Measurements from ENCODE around the gene TNP2. TPM values are rescaled to one million over a fixed set of nuclear protein-coding genes. Genes with fewer than 3 reads are reported as not detected.

TNP2 gene
- total and polyA plus RNA-seq, 9 of the 15 experiments (the other 6 are each of a cell fraction or from before 2014, with no cell fraction given) = not detected

DNA sequence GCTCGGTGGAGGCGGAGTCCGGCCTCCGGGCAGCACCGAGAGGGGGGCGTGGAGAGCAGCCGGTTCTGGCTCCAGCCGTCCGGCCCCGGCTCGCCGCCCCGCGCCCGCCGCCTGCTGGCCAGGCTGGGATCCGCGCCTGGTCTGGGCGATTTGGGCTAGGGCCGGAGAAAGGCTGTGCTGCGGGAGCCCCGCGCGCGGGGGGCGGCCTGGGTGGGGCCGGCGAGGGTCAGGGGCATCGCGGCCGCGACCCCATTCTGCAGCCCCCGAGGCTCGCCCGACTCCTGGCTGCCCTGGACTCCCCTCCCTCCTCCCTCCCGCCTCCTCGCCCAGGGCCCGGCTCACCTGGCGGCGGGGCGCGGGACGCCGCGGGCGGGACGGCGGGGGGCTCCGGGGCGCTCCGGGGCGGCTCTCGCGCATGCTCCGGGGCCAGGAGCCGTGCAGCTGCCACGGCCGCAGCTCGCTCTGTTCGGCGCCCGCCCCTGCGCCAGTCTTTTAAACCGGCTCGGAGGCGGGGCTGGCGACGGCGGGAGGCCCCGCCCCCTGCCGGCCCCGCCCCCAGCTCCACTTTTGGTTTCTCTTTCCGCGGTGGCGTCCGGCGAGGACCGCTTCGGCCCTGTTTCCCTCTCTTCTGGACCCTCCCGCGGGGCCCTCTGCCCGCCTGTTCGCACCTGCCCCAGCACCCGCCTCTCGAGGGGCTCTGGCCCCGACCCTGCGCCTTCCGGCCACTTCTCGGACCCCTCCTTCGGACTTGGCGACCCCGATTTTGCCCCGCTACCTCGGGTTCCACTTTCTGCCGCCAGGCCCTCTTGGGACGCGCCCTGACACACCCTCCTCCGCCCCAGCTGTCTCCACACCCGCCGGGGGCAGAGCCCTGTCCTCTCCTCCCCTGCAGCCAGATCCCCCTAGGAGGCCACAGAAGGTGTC, 13.1 kb downstream of the TNP2 start, which contains the start of gene SOCS1 (continued):
- TF ChIP-seq, protein P1, sequence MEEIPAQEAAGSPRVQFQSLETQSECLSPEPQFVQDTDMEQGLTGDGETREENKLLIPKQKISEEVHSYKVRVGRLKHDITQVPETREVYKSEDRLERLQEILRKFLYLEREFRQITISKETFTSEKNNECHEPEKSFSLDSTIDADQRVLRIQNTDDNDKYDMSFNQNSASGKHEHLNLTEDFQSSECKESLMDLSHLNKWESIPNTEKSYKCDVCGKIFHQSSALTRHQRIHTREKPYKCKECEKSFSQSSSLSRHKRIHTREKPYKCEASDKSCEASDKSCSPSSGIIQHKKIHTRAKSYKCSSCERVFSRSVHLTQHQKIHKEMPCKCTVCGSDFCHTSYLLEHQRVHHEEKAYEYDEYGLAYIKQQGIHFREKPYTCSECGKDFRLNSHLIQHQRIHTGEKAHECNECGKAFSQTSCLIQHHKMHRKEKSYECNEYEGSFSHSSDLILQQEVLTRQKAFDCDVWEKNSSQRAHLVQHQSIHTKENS (CRISPR knock-in tag; IDR thresholded peaks at IDR 0.05) = 0 out of 2 replicates have a peak, but pooled peaks have one; percentile 24
- TF ChIP-seq ESRRA (IDR thresholded peaks at IDR 0.05; ENCODE audit: borderline replicate concordance, low read depth) = peak; percentile 8; the same call in 1 of the 2 replicates
- TF ChIP-seq ILK (tag; IDR thresholded peaks at IDR 0.05; ENCODE audit: borderline replicate concordance, low read depth) = no peak
- TF ChIP-seq KAT7 (CRISPR knock-in tag; IDR thresholded peaks at IDR 0.05; ENCODE audit: borderline replicate concordance) = peak; percentile 47; the same call in 1 of the 2 replicates
- TF ChIP-seq PYGO2 (tag; IDR thresholded peaks at IDR 0.05) = no peak
- no peak for TF ChIP-seq RNF2 (IDR thresholded peaks at IDR 0.05)
- TF ChIP-seq FOSL1 (tag; conservative IDR thresholded peaks at IDR 0.05) = peak; percentile 62
- 0 out of 2 replicates have a peak, but pooled peaks have one; percentile 25 for TF ChIP-seq ERF (CRISPR knock-in tag; IDR thresholded peaks at IDR 0.05)
- TF ChIP-seq RCOR1 (IDR thresholded peaks at IDR 0.05; ENCODE audit: borderline replicate concordance in 1 of 2, low read depth in 2 of 2, low read length in 2 of 2) = peak in 1 of 2 experiments; percentile 3; a peak in 1 of 4 replicates
- no peak; the same call in 1 of the 2 replicates for TF ChIP-seq NBN (IDR thresholded peaks at IDR 0.05; ENCODE audit: low read depth)
- TF ChIP-seq SOX6 (IDR thresholded peaks at IDR 0.05) = no peak; the same call in 1 of the 2 replicates
- TF ChIP-seq ETV5 (CRISPR knock-in tag; IDR thresholded peaks at IDR 0.05; ENCODE audit: low read depth) = 0 out of 2 replicates have a peak, but pooled peaks have one; percentile 15
- no peak for TF ChIP-seq SAFB2 (IDR thresholded peaks at IDR 0.05; ENCODE audit: borderline replicate concordance, low read depth, low read length, severe bottlenecking)
- TF ChIP-seq OTX1 (CRISPR knock-in tag; IDR thresholded peaks at IDR 0.05) = no peak
- no peak for TF ChIP-seq FOXJ3 (CRISPR knock-in tag; IDR thresholded peaks at IDR 0.05)
- TF ChIP-seq SMARCA5 (IDR thresholded peaks at IDR 0.05) = no peak
- no peak for TF ChIP-seq RFX5 (IDR thresholded peaks at IDR 0.05; ENCODE audit: low read depth, low read length)
- TF ChIP-seq SMAD2 (IDR thresholded peaks at IDR 0.05; ENCODE audit: low read depth, low read length) = no peak
- peak; percentile 63; the same call in 1 of the 2 replicates for TF ChIP-seq EP400 (IDR thresholded peaks at IDR 0.05)
- no peak for TF ChIP-seq ZC3H11A (IDR thresholded peaks at IDR 0.05; ENCODE audit: low read depth, low read length)
- no peak; the same call in 1 of the 2 replicates for TF ChIP-seq ZBTB17 (CRISPR knock-in tag; IDR thresholded peaks at IDR 0.05)
- TF ChIP-seq ZBTB8A (IDR thresholded peaks at IDR 0.05; ENCODE audit: partially characterized antibody) = no peak
- no peak for TF ChIP-seq CC2D1A (IDR thresholded peaks at IDR 0.05)
- TF ChIP-seq, protein P2, sequence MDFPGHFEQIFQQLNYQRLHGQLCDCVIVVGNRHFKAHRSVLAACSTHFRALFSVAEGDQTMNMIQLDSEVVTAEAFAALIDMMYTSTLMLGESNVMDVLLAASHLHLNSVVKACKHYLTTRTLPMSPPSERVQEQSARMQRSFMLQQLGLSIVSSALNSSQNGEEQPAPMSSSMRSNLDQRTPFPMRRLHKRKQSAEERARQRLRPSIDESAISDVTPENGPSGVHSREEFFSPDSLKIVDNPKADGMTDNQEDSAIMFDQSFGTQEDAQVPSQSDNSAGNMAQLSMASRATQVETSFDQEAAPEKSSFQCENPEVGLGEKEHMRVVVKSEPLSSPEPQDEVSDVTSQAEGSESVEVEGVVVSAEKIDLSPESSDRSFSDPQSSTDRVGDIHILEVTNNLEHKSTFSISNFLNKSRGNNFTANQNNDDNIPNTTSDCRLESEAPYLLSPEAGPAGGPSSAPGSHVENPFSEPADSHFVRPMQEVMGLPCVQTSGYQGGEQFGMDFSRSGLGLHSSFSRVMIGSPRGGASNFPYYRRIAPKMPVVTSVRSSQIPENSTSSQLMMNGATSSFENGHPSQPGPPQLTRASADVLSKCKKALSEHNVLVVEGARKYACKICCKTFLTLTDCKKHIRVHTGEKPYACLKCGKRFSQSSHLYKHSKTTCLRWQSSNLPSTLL (IDR thresholded peaks at IDR 0.05) = no peak
- peak; percentile 80 for TF ChIP-seq SMAD4 (CRISPR knock-in tag; conservative IDR thresholded peaks at IDR 0.05)

All from K562 (cell line).